HepG2 (cell line): ENCODE measurements around the gene TBCD. TPM values are rescaled to one million over a fixed set of nuclear protein-coding genes. Genes with fewer than 3 reads are reported as not detected.

Experiments used
- AGO1 ChIP-seq: fragments of 200-400 bp; formaldehyde crosslinking; IDR thresholded peaks from 2 replicates; pipeline ENCODE4 v1.6.1; 2017; ENCODE audit warnings: mild to moderate bottlenecking, low read depth, low read length, moderate library complexity; ENCODE audit not compliant: poor library complexity, severe bottlenecking
- FOXA1 ChIP-seq, 2 experiments: fragments of 450-650 bp in 1 of 2; sonication (generic) in 1 of 2; formaldehyde crosslinking in 1 of 2; IDR thresholded peaks; 2 replicates each; pipeline versions ENCODE4 v1.4.0 to v1.6.1; 2016 to 2020; ENCODE audit warnings: missing genetic modification reagents in 1 of 2
- GABPA ChIP-seq, 2 experiments: IDR thresholded peaks; 2 replicates each; pipeline ENCODE4 v1.6.1; 2011 to 2016; ENCODE audit warnings: low read depth in 2 of 2, low read length in 1 of 2, missing biosample characterization in 1 of 2, missing genetic modification characterization in 1 of 2
- HMG20B ChIP-seq: conservative IDR thresholded peaks from 2 replicates; pipeline ENCODE4 v1.6.1; 2016; ENCODE audit warnings: missing genetic modification reagents, missing compliant biosample characterization
- KDM4B ChIP-seq: sonication (generic); formaldehyde crosslinking; IDR thresholded peaks from 2 replicates; pipeline ENCODE4 v1.4.0; 2020; ENCODE audit warnings: missing genetic modification reagents
- NFRKB ChIP-seq: fragments of 450-650 bp; IDR thresholded peaks from 2 replicates; pipeline ENCODE4 v1.6.1; 2017
- NKX3-1 ChIP-seq: sonication (generic); formaldehyde crosslinking; IDR thresholded peaks from 2 replicates; pipeline ENCODE4 v1.5.0; 2020; ENCODE audit warnings: missing genetic modification reagents
- PBX3 ChIP-seq: sonication (generic); formaldehyde crosslinking; IDR thresholded peaks from 2 replicates; pipeline ENCODE4 v1.8.1; 2023; ENCODE audit warnings: missing genetic modification reagents, inconsistent platforms, borderline replicate concordance
- POLR2A ChIP-seq, 2 experiments: IDR thresholded peaks; 2 replicates each; pipeline ENCODE4 v1.6.1; 2011; ENCODE audit warnings: low read depth in 2 of 2, low read length in 2 of 2, mild to moderate bottlenecking in 1 of 2, moderate library complexity in 1 of 2; ENCODE audit not compliant: insufficient read depth in 1 of 2
- SALL1 ChIP-seq: sonication (generic); formaldehyde crosslinking; IDR thresholded peaks from 2 replicates; pipeline ENCODE4 v1.8.0; 2022; ENCODE audit warnings: mild to moderate bottlenecking, missing genetic modification reagents
- STAT5B ChIP-seq: sonication (generic); formaldehyde crosslinking; IDR thresholded peaks from 2 replicates; pipeline ENCODE4 v1.4.0; 2020; ENCODE audit warnings: missing genetic modification reagents
- TFDP2 ChIP-seq: sonication (generic); formaldehyde crosslinking; IDR thresholded peaks from 2 replicates; pipeline ENCODE4 v1.4.0; 2020; ENCODE audit warnings: missing genetic modification reagents
- THAP11 ChIP-seq: IDR thresholded peaks from 2 replicates; pipeline ENCODE4 v1.6.1; 2016; ENCODE audit warnings: missing biosample characterization, missing genetic modification reagents
- ZBTB38 ChIP-seq: sonication (generic); formaldehyde crosslinking; IDR thresholded peaks from 2 replicates; pipeline ENCODE4 v1.5.1; 2020; ENCODE audit warnings: mild to moderate bottlenecking, missing genetic modification reagents
- ZFP36 ChIP-seq: fragments of 150-350 bp; IDR thresholded peaks from 2 replicates; pipeline ENCODE4 v1.6.1; 2018; ENCODE audit warnings: borderline replicate concordance, low read length, low read depth; ENCODE audit not compliant: partially characterized antibody
- ZFP36L1 ChIP-seq: sonication (generic); formaldehyde crosslinking; IDR thresholded peaks from 2 replicates; pipeline ENCODE4 v1.8.0; 2022; ENCODE audit warnings: mild to moderate bottlenecking, missing genetic modification reagents, moderate library complexity
- ZNF101 ChIP-seq: sonication (generic); formaldehyde crosslinking; IDR thresholded peaks from 2 replicates; pipeline ENCODE4 v1.4.0; 2020; ENCODE audit warnings: mild to moderate bottlenecking, low read depth, missing genetic modification reagents, borderline replicate concordance
- ZNF574 ChIP-seq: sonication (generic); formaldehyde crosslinking; IDR thresholded peaks from 2 replicates; pipeline ENCODE4 v1.4.0; 2020; ENCODE audit warnings: missing genetic modification reagents
- ZNF629 ChIP-seq: sonication (generic); formaldehyde crosslinking; conservative IDR thresholded peaks from 2 replicates; pipeline ENCODE4 v1.5.0; 2020; ENCODE audit warnings: missing genetic modification reagents
- ZNF687 ChIP-seq: sonication (generic); formaldehyde crosslinking; IDR thresholded peaks from 2 replicates; pipeline ENCODE4 v1.5.1; 2020; ENCODE audit warnings: mild to moderate bottlenecking, missing genetic modification reagents, moderate library complexity
- ZNF878 ChIP-seq: sonication (generic); formaldehyde crosslinking; IDR thresholded peaks from 2 replicates; pipeline ENCODE4 v1.8.1; 2023; ENCODE audit warnings: mild to moderate bottlenecking, missing genetic modification reagents, moderate library complexity
- polyA plus RNA-seq, 8 experiments: library from polyadenylated mRNA; depleted of rRNA in 3 of 8; stranded (reverse) in 7 of 8; unstranded in 1 of 8; fragments of >200 nt; fragmentation: Illumina TruSeq in 4 of 8; extraction: Trizol in 4 of 8; gene quantifications; 2 replicates each; pipeline versions ENCODE4 v1.2.1 to v1.2.3, GENCODE V29; 2011 to 2016; ENCODE audit warnings: low read depth in 4 of 8, missing spikeins in 1 of 8, mixed read lengths in 1 of 8; ENCODE audit not compliant: insufficient read depth in 1 of 8
- total RNA-seq, 5 experiments: library from RNA; depleted of rRNA; stranded (reverse); fragments of >200 nt; fragmentation: Illumina TruSeq; extraction: Trizol; gene quantifications; 2 replicates each; pipeline ENCODE4 v1.2.3, GENCODE V29; 2016; ENCODE audit warnings: low read depth in 1 of 5

The TBCD gene
- total and polyA plus RNA-seq, 2 of the 13 experiments (the other 11 are each of a cell fraction or from before 2014, with no cell fraction given): 33.9 to 54.8 TPM

- TF ChIP-seq ZNF574 (CRISPR knock-in tag): peak; percentile 47; the same call in 1 of the 2 replicates
- TF ChIP-seq NKX3-1 (CRISPR knock-in tag): no peak
- no peak for TF ChIP-seq THAP11
- peak; percentile 51 for TF ChIP-seq SALL1 (CRISPR knock-in tag)
- TF ChIP-seq ZFP36L1: no peak
- 0 out of 4 replicates have a peak, but pooled peaks of 1 of the 2 experiments have one; percentile 24 for TF ChIP-seq POLR2A (IDR thresholded peaks at IDR 0.05; ENCODE audit: insufficient read depth in 1 of 2, low read depth in 2 of 2, low read length in 2 of 2)
- TF ChIP-seq ZFP36: no peak
- peak; percentile 45; the same call in 1 of the 2 replicates for TF ChIP-seq ZNF878 (CRISPR knock-in tag)
- TF ChIP-seq FOXA1 (IDR thresholded peaks at IDR 0.05): no peak
- no peak for TF ChIP-seq FOXA1 (CRISPR knock-in tag; IDR thresholded peaks at IDR 0.05)
- TF ChIP-seq PBX3: no peak
- no peak for TF ChIP-seq HMG20B
- TF ChIP-seq AGO1: peak; percentile 77
- TF ChIP-seq ZBTB38 (CRISPR knock-in tag): peak; percentile 63; the same call in 1 of the 2 replicates
- TF ChIP-seq STAT5B (CRISPR knock-in tag): no peak
- TF ChIP-seq TFDP2 (CRISPR knock-in tag): peak; percentile 82
- TF ChIP-seq NFRKB: no peak
- no peak for TF ChIP-seq GABPA (IDR thresholded peaks at IDR 0.05; ENCODE audit: low read depth, low read length)
- no peak for TF ChIP-seq GABPA (CRISPR knock-in tag; IDR thresholded peaks at IDR 0.05; ENCODE audit: low read depth)
- TF ChIP-seq KDM4B: no peak
- TF ChIP-seq ZNF687: peak; percentile 83
- peak; percentile 96 for TF ChIP-seq ZNF629 (CRISPR knock-in tag)
- TF ChIP-seq ZNF101: no peak
Measured at GRCh38 chr17:82848022-82848592, 96.2 kb downstream of the TBCD start (continued).
